Measurements from ENCODE around the gene MAPKAPK3. TPM values are rescaled to one million over a fixed set of nuclear protein-coding genes. Genes with fewer than 3 reads are reported as not detected.

Gene MAPKAPK3
- total RNA-seq: 15.5 and 33.4 TPM in 2 replicates

- DNase-seq (ENCODE audit: extremely low read depth, low read depth, low spot score): no peak
Measured at GRCh38 chr3:50617096-50617791, at the start of gene MAPKAPK3. TSS of gene MAPKAPK3 (plus strand) at chr3:50617151. CDS start at chr3:50617566, 415 bp downstream.

- DNase-seq (ENCODE audit: extremely low read depth, low read depth, low spot score): no peak
Measured at GRCh38 chr3:50567386-50568167, 49.4 kb upstream of the MAPKAPK3 start, which contains the start of gene C3orf18. TSS of gene C3orf18 (minus strand) at chr3:50567747. CDS start at chr3:50565699, 2,048 bp downstream.

GRCh38 chr3:50568947-50569749 is 47.8 kb upstream of the MAPKAPK3 start, which contains the start of gene HEMK1:
TSS of gene HEMK1 (plus strand) at chr3:50569522. CDS start at chr3:50571105, 1,583 bp downstream.
- DNase-seq (ENCODE audit: extremely low read depth, low read depth, low spot score): peak; percentile 64

GRCh38 chr3:50570508-50571279 is 46.3 kb upstream of the MAPKAPK3 start:
- no peak for DNase-seq (ENCODE audit: extremely low read depth, low read depth, low spot score)

GRCh38 chr3:50571486-50571885 is 45.5 kb upstream of the MAPKAPK3 start:
- no peak for DNase-seq (ENCODE audit: extremely low read depth, low read depth, low spot score)

GRCh38 chr3:50572158-50572557 is 44.8 kb upstream of the MAPKAPK3 start:
- peak; percentile 33 for DNase-seq (ENCODE audit: extremely low read depth, low read depth, low spot score)

- DNase-seq (ENCODE audit: extremely low read depth, low read depth, low spot score): no peak
Measured at GRCh38 chr3:50572801-50573371, 44.1 kb upstream of the MAPKAPK3 start.

GRCh38 chr3:50573566-50574443 is 43.1 kb upstream of the MAPKAPK3 start:
- no peak for DNase-seq (ENCODE audit: extremely low read depth, low read depth, low spot score)

- no peak for DNase-seq (ENCODE audit: extremely low read depth, low read depth, low spot score)
Measured at GRCh38 chr3:50574444-50574831, 42.5 kb upstream of the MAPKAPK3 start.

GRCh38 chr3:50575372-50575771 is 41.6 kb upstream of the MAPKAPK3 start:
- no peak for DNase-seq (ENCODE audit: extremely low read depth, low read depth, low spot score)

GRCh38 chr3:50577348-50577747 is 39.6 kb upstream of the MAPKAPK3 start:
- DNase-seq (ENCODE audit: extremely low read depth, low read depth, low spot score): no peak

- no peak for DNase-seq (ENCODE audit: extremely low read depth, low read depth, low spot score)
Measured at GRCh38 chr3:50580683-50581458, 36.1 kb upstream of the MAPKAPK3 start.

GRCh38 chr3:50581459-50581842 is 35.5 kb upstream of the MAPKAPK3 start:
- DNase-seq (ENCODE audit: extremely low read depth, low read depth, low spot score): no peak

GRCh38 chr3:50582083-50582482 is 34.9 kb upstream of the MAPKAPK3 start:
- no peak for DNase-seq (ENCODE audit: extremely low read depth, low read depth, low spot score)

GRCh38 chr3:50583897-50584296 is 33.1 kb upstream of the MAPKAPK3 start:
- no peak for DNase-seq (ENCODE audit: extremely low read depth, low read depth, low spot score)

GRCh38 chr3:50584391-50584790 is 32.6 kb upstream of the MAPKAPK3 start:
- no peak for DNase-seq (ENCODE audit: extremely low read depth, low read depth, low spot score)

GRCh38 chr3:50585919-50586762 is 30.8 kb upstream of the MAPKAPK3 start:
- DNase-seq (ENCODE audit: extremely low read depth, low read depth, low spot score): no peak

GRCh38 chr3:50586763-50587070 is 30.2 kb upstream of the MAPKAPK3 start:
- DNase-seq (ENCODE audit: extremely low read depth, low read depth, low spot score): no peak
